Anterior cingulate cortex (tissue), 58 donors: ENCODE data around the gene ABCC2.

Experiments
- DNase-seq, 58 donors: peaks; one replicate each; lab custom pipeline; 2025; lab: John Stamatoyannopoulos, UW

Gene ABCC2

GRCh38 chr10:99770408-99771045 lies 11.9 kb upstream of the ABCC2 start:
- no peak for DNase-seq

DNA sequence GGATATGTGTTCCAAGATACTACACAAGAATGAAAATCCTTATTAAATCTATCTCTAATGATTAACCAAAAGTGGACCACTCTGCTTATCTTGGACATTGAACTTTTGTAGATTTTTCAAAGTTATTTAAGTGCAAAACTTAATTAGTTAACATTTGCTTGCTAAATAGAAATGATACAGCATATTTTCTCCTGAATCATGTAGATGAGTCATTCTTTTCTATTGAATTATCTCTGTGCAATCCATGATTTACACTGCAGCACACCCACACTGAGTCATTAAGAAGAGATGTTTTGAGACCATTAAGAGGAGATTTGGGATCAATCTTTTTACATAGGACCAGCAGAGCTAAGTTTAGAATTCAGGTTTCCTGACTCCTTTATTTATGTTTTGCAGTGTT lies 6.6 kb upstream of the ABCC2 start:
- peak in 1 of 58 donors; percentile 1 for DNase-seq

DNA sequence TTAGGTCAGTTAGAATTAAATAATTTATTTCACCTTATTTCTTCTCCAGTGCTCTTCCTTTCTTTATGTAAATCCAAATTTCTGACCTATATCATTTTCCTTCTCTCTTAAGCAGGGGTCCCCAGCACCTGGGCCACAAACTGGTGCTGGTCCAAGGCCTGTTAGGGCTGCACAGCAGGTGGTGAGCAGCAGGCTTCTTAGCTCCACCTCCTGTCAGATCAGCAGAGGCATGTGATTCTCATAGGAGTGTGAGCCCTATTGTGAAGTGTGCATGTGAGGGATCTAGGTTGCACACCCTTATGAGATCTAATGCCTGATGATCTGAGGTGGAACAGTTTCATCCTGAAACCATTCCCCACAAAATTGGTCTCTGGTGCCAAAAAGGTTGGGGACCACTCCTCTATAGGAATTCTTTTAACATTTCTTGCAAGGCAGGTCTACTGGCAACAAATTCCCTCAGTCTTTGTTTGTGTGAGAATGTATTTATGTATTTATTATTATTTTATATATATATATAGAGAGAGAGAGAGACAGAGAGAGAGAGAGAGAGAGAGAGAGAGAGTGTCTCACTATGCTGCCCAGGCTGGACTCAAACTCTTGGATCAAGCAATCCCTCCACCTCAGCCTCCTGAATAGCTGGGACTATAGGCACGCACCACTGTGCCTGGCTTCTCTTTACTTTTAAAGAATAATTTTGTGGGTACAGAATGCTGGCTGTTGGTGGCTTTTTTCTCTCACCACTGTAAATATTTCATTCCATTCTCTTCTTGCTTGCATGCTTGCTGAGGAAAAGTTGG lies 4.3 kb upstream of the ABCC2 start:
- DNase-seq = no peak

DNA sequence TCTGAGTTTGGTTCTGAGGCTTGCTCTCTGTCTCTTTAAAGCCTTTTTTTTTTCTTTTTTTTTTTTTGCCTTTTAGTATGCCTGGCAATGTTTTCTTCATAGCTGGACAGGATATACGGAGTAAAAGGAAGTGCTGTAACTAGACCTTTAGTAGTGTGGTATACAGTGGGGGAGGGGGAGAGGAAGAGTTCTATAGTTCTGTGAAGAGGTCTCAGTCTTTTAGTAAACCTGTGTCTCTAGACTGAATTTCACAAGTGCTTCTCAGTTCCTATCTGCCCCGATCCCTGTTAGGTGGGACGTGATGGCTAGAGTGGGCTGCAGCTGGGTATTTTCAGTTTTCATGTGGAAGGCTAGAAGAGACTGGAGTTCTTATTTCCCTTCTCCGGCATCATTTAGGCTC lies 3.1 kb upstream of the ABCC2 start:
- DNase-seq = no peak

DNA sequence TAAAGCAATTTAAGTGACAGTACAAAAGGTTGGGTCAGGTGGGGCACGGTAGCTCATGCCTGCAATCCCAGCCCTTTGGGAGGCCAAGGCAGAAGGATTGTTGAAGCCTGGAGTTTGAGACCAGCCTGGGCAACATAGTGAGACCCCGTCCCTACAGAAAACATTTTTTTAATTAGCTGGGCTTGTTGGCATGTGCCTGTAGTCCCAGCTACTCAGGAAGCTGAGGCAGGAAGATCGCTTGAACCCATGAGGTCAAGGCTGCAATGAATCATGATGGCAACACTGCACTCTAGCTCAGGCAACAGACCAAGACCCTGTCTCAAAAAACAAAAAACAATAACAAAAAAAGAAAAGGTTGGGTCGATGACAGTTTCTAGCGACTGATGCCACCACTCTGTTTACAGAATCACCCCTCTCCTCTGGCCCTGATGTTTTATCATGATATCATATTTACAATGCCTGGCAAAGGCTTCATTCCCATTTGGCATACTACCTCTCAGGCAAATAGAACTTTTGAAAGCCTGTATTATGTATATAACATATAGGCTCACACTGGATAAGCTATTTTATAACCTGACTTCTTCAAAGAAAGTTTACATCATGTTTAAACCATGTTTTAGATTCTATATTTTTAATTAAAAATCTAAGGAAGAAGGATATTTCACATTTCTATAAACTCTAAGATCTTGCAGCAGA lies 558 bp upstream of the ABCC2 start:
- no peak for DNase-seq

GRCh38 chr10:99784016-99784726 lies 1.7 kb downstream of the ABCC2 start:
- no peak for DNase-seq

DNA sequence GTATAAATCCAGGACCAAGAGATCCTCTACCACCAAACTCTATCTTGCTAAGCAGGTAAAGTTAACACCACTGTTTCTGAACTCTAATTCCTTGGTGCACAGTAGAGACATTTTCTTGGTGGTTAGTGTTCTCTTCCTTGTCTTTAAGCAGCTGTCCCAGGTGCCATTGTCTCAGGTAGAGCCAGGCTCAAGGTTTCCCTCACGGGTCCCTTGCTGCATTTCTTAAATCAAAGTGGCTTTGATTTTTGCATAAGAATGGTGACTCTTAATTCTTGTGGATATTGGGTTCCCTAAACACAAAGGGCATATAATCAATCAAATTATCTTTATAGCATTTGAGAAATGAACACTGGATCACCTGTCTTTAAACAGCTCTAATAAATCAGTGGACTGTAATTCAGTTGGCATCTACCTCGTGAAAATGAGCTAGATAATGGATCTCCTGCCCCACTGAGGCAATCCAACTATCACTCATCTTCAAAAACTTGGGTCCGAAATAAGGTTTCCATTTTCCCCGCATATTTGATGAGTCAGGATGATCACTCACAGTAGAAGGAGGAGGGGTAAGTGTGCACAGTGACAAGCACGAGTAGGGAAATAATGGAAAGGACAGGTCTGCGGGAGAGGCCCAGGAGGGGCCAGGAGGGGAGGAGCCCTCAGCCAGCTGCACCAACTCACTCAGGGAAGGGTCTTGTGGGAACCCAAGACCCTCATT lies 2.4 kb downstream of the ABCC2 start:
- DNase-seq = no peak

- no peak for DNase-seq
These were observed 3.2 kb downstream of the ABCC2 start for GRCh38 chr10:99785646-99786045.

DNA sequence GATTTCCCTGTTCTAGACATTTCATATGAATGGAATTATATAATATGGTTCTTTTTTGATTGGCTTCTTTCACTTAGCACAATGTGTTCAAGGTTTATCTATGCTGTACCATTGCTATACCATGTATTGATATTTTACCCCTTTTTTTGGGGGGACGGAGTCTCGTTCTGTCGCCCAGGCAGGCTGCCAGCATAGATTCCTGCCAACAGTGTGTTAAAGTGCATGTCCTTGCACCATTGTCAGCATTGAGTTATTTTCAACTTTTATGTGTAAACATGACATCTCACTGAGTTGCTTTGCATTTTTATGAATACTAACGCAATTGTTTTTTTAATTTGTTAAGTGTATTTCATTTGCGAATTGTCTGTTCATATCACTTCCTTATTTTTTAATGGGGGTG lies 4.9 kb downstream of the ABCC2 start:
- DNase-seq = no peak

DNA sequence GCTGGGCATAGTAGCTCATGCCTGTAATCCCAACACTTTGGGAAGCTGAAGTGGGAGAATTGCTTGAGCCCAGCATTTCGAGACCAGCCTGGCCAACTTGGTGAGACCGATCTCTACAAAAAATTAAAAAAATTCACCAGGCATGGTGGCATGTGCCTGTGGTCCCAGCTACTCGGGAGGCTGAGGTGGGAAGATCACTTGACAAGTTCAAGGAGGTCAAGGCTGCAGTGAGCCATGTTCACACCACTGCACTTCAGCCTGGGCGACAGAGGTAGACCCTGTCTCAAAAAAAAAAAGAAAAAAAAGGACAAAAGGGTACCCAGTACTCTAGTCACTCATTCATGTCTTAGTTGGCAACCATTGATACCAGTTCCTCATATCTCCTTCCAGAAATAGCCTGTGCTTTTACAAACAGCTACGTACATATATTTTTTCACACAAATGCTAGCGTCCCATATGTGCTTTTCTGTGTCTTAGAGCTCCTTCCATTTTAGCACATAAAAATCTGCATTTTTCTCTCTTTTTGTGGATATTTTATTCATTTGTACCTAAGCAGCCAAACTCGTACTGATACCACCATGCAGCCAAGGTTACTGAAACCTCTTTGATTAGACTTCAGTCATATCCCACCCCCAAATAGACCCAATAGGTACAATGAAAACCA lies 5.5 kb downstream of the ABCC2 start:
- DNase-seq = no peak

DNA sequence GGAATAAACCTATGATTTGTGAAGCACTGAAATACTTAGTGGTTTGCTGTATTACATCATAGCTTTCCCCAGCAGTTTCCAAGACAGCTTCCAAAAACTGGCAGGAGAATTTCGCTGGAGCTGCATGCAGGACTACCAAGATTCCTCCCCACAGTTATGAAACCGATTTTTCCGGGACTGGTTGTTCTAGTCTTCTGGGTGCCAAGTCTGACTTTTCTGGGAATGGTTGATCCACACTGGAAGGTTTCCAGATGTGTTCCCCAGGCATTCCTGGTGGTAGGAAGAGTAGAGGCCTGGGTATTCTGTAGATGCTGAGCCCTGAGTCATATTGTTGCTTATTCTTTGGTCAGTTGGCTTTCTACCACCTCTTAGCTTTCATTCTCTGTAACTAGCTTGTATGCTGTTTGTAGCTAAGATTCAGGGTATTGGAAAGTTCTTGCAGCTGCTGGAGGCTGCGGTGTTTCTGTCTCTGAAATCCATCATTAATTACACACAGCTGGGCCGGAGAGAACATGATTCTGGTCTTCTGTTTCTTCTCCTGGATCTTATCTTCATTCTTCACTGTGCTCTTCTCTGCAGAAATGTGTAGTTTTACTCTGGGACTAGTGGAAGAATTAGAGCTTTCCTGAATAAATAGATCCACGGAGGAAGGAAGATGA lies 6.3 kb downstream of the ABCC2 start:
- peak in 16 of 58 donors; percentile 2 to 60 (median 14) for DNase-seq

DNA sequence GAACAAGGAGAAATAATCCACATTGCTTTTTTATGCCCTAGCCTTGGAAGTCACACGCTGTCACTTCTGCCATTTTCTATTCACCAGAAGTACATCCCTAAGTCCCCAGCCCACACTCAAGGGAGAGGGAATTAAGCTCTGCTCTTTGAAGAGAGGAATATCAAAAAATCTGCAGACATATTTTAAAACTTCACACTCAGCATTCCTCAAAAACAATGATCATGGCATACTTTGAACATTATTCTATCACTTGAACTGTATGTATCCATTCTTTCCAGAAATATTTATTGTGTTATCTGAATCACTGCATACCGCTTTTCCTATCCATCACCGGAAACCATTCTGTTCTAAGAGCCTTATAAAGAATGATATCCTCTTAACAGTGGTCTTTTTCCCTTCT lies 9.4 kb downstream of the ABCC2 start:
- DNase-seq = no peak

- DNase-seq = no peak
These were observed 11.4 kb downstream of the ABCC2 start for GRCh38 chr10:99793819-99794218.

DNA sequence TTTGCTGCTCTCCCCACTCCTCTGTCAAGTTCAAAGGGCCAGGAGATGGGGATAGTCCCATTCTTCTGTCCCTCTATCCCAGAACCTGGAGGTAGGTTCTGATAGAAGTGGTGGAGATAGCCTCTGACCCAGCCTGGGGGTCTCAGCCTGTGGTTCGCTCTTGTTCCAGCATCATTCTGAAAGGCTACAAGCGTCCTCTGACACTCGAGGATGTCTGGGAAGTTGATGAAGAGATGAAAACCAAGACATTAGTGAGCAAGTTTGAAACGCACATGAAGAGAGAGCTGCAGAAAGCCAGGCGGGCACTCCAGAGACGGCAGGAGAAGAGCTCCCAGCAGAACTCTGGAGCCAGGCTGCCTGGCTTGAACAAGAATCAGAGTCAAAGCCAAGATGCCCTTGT lies 14.5 kb downstream of the ABCC2 start:
- no peak for DNase-seq

GRCh38 chr10:99798031-99798430 lies 15.6 kb downstream of the ABCC2 start:
- DNase-seq = no peak

DNA sequence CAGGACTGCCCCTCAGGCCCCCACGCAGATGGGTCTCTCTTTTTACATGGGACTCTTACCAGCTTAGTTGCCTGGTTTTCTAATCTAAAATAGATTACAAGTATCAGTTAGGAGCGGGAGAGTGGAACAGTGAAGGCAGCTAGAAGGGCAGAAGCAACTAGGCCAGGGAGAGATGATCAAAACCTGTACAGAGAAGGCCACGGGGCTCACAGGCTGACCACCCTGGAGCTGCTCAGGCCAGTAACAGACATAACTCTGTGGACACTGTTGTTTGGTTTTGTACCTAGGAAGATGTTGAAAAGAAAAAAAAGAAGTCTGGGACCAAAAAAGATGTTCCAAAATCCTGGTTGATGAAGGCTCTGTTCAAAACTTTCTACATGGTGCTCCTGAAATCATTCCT lies 16.5 kb downstream of the ABCC2 start:
- DNase-seq = no peak

DNA sequence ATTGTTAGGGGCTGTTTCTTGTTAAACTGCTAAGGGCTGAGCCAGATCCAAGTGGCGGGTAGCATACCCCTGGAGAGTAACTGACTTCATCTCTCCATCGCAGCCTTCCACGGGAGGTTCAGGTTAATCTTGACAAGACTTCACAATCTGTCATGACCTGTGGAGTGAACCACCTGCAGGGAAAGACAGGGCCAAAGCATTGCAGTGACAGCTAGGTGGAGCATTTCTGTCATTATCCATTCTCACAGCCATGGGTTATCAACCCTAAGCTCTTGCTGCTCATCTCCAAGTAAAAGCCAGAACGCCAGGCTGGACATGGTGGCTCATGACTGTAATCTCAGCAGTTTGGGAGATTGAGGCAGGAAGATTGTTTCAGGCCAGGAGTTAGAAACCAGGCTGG lies 17.2 kb downstream of the ABCC2 start:
- DNase-seq = no peak

DNA sequence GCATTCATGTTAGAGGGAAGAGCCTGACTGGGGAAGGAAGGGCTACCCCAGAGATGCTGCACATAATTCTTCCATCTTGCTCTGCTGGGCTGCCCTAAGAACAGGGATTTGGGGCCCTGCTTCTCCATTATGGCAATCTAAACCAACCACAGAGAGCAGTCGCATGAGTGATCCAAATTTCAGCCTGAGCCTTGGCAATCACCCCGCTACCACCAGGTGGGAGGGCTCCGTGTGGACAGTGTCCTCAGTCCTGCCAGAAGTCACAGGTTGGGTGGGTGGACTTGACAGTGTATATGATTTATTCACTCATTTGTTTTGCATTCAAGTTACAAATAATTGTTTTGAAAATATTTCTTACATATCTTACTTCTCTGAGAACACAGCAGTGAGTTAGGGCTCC lies 22.0 kb downstream of the ABCC2 start:
- DNase-seq = no peak

DNA sequence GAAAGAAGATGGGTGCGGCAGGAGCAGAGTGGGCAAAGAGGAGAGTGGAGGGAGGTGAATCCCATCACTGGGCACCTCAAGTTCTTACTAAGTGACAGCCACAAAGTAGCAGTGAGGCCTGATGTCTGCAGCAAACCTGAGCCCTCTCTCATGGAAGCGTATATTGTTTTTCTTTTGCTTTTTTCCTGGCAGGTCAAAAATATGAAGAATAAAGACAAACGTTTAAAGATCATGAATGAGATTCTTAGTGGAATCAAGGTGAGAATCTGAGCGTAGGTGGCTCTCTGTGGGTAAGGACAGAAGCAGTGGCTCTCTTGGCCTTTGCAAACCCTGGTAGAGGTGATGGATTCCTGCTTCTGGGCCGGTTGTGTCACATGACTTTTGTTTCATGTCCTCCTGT lies 22.8 kb downstream of the ABCC2 start:
- DNase-seq = no peak
